B cell (primary cell): Measurements from ENCODE around the gene NDUFB7.

ENCODE experiments used
- CTCF ChIP-seq: fragments of 200-600 bp; IDR thresholded peaks from one replicate; pipeline ENCODE4 v1.8.0; 2022; ENCODE audit warnings: antibody characterized with exemption, mild to moderate bottlenecking
- EZH2 ChIP-seq: IDR thresholded peaks from 2 replicates; pipeline ENCODE4 v1.6.1; 2012; ENCODE audit warnings: borderline replicate concordance, low read depth, mild to moderate bottlenecking, moderate library complexity, low read length; ENCODE audit not compliant: insufficient read depth, poor library complexity, severe bottlenecking

- TF ChIP-seq CTCF (no peak), EZH2 (no peak)
Observed at GRCh38 chr19:14536926-14537692, 34.8 kb downstream of the NDUFB7 start.
